GM19438 (cell line): ENCODE data around the gene XYLB.
"Not testable (repeated sequence)": the region's sequence is repeated elsewhere in the genome, so short reads cannot be mapped to it uniquely, and the experiment has no call there.

Experiments used
- ATAC-seq: cut with Tn5 transposase; IDR thresholded peaks from one replicate; pipeline ENCODE4 v1.9.1; 2021; ENCODE audit warnings: low read depth; ENCODE audit not compliant: unreplicated experiment

XYLB gene

DNA sequence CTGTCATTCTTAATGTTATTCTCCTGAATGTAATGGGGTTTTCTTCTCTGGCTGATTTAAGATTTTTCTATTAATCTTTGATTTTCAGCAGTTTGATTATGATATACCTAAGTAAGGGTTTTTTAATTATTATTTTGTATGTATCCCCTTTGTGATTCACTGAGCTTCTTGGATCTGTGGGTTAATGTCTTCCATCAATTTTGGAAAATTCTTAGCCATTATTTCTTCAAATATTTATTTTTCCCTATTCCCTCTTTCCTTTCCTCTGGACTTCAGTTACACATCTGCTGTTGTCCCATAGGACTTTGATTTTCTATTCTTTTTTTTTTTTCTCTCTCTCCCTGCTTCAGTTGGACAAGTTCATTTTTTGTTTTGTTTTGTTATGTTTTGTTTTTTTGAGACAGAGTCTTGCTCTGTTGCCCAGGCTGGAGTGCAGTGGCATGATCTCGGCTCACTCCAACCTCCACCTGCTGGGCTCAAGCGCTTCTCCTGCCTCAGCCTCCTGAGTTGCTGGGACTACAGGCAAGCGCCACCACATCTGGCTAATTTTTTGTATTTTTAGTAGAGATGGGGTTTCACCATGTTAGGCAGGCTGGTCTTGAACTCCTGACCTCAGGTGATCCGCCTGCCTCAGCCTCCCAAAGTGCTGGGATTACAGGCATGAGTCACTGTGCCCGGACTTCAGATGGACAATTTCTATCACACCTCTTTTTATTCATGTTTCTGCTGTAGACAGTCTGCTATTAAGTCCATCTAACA is 40.6 kb downstream of the XYLB start:
- ATAC-seq = no peak

GRCh38 chr3:38387862-38388261 is 41.3 kb downstream of the XYLB start:
- ATAC-seq = no peak

DNA sequence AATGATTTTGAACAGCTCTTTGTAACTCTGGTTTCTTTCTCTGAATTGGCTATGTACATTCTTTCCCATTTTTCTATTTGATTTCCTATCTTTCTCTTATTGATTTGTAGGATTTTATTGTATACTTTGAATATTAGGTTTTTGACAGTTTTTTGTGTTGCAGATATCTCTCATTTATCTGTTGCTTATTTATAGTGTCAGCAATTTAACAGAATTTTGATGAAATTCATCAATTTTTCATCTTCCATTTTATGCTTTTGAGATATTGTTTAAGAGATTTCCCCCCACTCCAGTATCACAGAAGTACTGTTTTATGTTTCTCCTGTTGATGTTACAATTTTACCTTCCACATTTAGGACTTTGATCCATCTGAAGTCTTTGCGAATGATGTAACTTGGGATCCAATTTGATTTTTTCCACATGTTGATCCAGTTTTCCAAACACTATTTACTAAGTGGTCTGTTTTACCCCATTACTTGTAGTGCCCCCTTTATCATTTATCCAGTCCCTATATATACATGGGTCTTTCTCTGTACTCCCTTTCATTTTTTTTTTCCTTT is 46.1 kb downstream of the XYLB start:
- ATAC-seq = no peak

- ATAC-seq = no peak
Measured at GRCh38 chr3:38396239-38396638, 49.7 kb downstream of the XYLB start.

DNA sequence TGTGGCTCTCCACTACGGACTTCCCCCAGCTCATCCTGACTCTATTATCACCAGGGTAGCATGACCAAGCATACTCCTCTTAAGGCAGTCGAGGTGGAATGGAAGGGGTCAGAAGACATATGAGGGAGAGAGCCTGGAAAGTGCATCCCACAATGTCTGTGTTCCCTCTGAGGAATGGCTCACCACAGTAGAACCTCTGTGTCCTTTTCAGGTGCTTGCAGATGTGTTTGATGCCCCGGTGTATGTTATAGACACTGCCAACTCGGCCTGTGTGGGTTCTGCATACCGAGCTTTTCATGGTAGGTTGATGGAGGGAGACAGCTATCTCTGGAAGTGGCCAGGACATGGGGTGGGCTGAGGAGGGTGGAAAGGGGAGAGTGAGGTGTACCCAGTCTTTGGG is 50.3 kb downstream of the XYLB start:
- no peak for ATAC-seq

- no peak for ATAC-seq
Measured at GRCh38 chr3:38397320-38397719, 50.7 kb downstream of the XYLB start.

- no peak for ATAC-seq
Measured at GRCh38 chr3:38401246-38401962, 54.8 kb downstream of the XYLB start.

DNA sequence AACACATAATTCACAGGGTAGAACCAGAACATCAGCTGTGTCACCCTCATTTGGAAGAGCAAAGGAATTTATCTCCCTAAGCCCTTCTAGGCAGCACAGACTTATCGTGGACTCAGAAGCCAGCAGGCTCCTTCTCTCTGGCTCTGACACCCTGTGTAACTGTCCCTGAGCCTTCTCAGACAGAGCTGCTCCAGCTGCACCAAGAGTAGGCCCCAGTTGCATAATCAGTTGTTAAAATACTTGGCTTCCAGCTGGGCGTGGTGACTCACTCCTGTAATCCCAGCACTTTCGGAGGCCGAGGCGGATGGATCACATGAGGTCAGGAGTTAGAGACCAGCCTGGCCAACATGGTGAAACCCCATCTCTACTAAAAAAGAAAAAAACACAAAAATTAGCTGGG is 57.7 kb downstream of the XYLB start:
- no peak for ATAC-seq

DNA sequence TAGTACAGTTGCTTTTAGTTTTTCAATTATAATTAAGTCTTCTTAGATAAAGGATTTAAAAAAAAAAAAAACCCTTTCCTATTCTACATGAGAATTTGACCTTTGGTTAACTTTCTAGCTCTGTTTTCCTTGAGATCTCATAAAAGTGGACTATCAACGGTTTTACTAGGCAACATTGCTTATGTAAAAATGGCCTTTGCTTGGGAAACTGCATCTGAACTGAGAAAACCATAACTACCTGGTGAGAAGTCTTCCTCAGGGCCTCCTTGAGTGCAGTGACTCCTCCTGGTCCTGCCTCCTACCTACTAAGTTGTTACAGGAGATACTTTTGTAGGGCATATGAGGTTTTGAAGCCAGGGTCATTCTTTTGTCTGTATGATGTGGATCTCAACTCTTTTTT is 65.0 kb downstream of the XYLB start:
- no peak for ATAC-seq

DNA sequence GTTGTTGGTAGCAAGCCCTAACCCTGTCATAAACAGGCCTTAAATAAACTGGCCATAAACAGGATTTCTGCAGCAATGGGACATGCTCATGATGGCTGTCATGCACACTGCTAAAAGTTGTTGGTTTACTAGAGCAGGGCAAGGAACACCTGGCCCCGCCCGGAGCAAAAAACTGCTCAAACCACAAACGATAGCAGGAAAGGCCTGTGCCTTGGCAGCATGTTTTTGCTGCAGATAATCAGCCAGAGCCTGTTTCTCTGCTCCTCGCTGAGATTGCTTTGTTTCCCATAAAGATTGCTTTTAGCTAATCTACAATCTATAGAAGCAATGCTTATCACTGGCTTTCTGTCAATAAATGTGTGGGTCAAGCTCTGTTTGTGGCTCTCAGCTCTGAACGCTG is 74.2 kb downstream of the XYLB start:
- ATAC-seq = not testable (repeated sequence)

GRCh38 chr3:38421679-38422336 is 75.2 kb downstream of the XYLB start:
- no peak for ATAC-seq

DNA sequence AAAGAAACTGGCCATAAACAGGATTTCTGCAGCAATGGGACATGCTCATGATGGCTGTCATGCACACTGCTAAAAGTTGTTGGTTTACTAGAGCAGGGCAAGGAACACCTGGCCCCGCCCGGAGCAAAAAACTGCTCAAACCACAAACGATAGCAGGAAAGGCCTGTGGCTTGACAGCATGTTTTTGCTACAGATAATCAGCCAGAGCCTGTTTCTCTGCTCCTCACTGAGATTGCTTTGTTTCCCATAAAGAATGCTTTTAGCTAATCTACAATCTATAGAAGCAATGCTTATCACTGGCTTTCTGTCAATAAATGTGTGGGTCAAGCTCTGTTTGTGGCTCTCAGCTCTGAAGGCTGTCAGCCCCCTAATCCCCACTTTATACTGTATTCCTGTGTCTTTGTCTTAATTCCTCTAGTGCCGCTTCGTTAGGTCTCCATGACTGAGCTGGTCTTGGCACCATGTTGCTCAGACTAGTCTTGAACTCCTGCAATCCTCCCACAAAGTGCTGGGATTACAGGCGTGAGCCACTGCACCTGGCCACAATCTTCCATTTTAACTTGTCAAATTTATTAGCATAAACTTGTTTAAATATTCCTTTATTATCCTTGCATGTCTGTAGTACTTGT is 80.3 kb downstream of the XYLB start:
- ATAC-seq = not testable (repeated sequence)

DNA sequence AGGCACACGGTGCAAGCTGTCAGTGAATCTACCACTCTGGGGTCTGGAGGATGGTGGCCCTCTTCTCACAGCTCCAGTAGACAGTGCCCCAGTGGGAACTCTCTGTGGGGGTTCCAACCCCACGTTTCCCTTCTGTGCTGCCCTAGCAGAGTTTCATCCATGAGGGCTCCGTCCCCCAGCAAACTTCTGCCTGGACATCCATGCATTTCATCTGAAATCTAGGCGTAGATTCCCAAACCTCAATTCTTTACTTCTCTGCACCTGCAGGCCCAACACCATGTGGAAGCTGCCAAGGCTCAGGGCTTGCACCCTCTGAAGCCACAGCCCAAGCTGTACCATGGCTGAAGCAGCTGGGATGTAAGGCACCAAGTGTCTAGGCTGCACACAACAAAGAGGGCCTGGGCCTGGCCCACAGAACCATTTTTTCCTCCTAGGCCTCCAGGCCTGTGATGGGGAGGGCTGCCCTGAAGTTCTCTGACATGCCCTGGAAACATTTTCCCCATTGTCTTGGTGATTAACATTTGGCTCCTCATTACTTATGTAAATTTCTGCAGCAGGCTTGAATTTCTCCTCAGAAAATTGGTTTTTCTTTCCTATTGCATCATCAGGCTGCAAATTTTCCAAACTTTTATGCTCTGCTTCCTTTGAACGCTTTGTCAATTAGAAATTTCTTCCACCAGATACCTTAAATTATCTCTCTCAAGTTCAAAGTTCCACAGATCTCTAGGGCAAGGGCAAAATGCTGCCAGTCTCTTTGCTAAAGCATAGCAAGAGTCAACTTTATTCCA is 86.5 kb downstream of the XYLB start:
- not testable (repeated sequence) for ATAC-seq

- not testable (repeated sequence) for ATAC-seq
Measured at GRCh38 chr3:38433661-38434060, 87.1 kb downstream of the XYLB start.

GRCh38 chr3:38438436-38439069 is 92.0 kb downstream of the XYLB start:
- ATAC-seq = not testable (repeated sequence)

GRCh38 chr3:38443205-38443604 is 96.6 kb downstream of the XYLB start:
- not testable (repeated sequence) for ATAC-seq

DNA sequence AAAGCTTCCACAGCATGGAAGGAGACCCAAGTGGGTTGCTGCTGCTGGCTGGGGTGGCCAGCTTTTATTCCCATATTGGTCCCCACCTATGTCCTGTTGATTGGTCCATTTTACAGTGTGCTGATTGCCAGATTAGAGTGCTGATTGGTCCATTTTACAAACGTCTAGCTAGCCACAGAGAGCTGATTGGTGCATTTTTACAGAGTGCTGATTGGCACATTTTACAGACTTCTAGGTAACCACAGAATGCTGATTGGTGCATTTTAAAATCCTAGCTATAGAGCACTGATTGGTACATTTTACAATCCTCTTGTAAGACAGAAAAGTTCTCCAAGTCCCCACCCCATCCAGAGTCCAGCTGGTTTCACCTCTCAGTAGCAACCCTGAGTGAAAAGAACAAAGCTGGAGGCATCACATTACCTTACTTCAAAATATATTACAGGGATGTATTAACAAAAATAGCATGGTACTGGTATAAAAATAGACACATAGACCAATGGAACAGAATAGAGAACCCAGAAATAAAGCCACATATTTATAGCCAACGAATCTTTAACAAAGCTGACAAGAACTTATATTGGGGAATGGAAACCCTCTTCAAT is 99.6 kb downstream of the XYLB start:
- no peak for ATAC-seq

DNA sequence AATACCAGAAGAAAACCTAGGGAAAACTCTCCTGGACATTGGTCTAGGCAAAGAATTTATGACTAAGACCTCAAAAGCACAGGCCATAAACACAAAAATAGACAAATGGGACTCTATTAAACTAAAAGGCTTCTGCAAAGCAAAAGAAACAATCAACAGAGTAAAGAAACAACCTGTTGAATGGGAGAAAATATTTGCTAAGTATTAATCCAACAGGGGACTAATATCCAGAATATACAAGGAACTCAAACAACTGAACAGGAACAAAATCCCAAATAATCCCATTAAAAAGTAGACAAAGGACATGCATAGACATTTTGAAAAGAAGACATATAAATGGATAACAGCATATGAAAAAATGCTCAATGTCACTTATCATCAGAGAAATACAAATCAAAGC is 100.2 kb downstream of the XYLB start:
- no peak for ATAC-seq

DNA sequence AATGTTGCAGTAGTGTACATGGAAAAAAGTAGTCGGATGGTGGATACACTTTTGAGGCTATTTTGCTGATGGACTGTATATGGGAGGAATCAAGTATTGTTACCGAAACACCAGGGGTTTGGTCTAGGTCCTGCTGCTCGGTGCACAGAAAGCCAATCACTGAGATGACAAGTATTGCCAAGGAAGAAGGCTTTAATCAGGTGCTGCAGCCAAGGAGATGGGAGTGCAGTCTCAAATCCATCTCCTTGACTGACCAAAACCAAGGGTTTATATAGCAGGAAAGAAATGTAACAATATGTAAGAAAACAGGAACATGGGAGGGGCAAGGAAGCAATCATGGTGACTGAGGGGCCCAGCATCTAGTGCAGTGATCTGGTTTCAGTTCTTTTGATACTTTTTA is 104.3 kb downstream of the XYLB start:
- no peak for ATAC-seq
